GM12801 (cell line): ENCODE measurements around the gene KHDRBS1.

Source experiments
- TF ChIP-seq, protein P1 (sequence below): IDR thresholded peaks from one replicate; pipeline ENCODE4 v1.5.1; 2011; ENCODE audit warnings: control low read depth; ENCODE audit not compliant: insufficient read length; ENCODE audit errors: extremely low read depth

KHDRBS1 gene, protein sequence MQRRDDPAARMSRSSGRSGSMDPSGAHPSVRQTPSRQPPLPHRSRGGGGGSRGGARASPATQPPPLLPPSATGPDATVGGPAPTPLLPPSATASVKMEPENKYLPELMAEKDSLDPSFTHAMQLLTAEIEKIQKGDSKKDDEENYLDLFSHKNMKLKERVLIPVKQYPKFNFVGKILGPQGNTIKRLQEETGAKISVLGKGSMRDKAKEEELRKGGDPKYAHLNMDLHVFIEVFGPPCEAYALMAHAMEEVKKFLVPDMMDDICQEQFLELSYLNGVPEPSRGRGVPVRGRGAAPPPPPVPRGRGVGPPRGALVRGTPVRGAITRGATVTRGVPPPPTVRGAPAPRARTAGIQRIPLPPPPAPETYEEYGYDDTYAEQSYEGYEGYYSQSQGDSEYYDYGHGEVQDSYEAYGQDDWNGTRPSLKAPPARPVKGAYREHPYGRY

DNA sequence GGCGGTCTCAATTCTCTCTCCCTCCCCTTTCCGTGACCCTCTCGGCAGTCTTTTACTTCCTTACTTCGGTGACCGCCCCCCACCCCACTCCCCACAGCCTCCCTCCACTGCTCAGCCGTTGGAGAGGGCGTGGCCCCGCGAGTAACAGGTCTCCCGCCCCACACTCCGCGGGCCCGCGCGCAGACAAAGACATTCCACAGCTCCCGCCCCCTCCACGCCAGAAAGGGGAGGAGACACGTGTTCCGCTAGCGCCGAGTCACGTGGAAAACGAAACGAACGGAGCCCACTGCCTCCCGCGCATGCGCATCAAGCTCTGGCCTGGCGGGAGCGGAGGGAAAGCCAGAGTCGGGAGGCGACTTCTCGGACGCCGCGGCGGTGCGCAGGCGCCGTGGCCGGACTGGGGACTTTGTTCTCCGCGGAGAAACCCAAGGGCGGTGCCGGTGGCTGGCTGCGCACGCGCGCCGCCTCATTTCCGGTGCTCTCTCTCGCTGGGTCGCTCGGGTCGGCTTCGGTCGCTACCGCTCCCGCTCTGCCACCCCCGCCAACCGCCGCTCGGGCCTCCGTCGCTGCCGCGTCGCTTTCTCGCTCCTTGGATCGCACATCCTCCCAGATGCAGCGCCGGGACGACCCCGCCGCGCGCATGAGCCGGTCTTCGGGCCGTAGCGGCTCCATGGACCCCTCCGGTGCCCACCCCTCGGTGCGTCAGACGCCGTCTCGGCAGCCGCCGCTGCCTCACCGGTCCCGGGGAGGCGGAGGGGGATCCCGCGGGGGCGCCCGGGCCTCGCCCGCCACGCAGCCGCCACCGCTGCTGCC lies at the start of gene KHDRBS1:
Gene KHDRBS1, plus strand, starts transcription at position 483 of the 813 bp plus-strand sequence. Its CDS starts 128 bp downstream, at position 611.
- TF ChIP-seq, protein P1, sequence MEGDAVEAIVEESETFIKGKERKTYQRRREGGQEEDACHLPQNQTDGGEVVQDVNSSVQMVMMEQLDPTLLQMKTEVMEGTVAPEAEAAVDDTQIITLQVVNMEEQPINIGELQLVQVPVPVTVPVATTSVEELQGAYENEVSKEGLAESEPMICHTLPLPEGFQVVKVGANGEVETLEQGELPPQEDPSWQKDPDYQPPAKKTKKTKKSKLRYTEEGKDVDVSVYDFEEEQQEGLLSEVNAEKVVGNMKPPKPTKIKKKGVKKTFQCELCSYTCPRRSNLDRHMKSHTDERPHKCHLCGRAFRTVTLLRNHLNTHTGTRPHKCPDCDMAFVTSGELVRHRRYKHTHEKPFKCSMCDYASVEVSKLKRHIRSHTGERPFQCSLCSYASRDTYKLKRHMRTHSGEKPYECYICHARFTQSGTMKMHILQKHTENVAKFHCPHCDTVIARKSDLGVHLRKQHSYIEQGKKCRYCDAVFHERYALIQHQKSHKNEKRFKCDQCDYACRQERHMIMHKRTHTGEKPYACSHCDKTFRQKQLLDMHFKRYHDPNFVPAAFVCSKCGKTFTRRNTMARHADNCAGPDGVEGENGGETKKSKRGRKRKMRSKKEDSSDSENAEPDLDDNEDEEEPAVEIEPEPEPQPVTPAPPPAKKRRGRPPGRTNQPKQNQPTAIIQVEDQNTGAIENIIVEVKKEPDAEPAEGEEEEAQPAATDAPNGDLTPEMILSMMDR = no peak

DNA sequence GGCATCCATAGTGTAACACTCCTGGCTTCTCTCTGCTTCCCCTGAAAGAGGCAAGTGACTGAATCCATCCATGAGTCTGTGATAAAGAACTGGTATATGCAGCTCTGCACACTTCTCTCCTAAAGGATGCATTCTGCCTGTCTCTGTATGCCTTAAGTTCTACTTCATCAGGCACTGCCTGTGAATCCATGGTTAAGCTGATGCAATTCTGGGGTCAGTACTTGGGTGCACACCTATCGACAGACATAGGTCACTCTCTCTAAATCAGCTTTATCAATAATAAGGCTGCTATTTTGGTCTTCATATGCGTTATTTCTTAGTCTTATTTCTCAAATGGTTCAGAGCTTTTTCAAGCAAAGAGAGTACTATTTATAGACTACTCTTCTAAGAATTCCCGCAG lies 42.8 kb upstream of the KHDRBS1 start:
- TF ChIP-seq, protein P1 = no peak

DNA sequence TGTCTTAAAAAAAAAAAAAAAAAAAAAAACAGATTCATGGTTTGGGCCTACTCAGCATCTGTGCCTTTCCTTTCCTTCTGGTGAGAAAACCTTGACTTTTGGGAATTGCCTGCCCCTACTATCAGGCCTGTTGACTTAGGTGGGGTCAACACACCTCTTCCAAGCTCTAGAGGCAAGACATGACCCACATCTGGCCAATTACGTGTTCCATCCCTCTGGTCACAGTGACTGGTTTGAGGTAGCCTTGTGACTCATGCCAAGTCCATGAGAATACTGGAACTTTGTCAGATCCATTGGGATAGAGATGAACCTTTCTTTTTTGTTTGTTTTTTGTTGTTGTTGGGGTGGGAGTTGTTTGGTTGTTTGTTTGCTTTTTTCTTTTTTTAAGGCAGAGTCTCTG lies 37.3 kb upstream of the KHDRBS1 start:
- TF ChIP-seq, protein P1 = no peak

DNA sequence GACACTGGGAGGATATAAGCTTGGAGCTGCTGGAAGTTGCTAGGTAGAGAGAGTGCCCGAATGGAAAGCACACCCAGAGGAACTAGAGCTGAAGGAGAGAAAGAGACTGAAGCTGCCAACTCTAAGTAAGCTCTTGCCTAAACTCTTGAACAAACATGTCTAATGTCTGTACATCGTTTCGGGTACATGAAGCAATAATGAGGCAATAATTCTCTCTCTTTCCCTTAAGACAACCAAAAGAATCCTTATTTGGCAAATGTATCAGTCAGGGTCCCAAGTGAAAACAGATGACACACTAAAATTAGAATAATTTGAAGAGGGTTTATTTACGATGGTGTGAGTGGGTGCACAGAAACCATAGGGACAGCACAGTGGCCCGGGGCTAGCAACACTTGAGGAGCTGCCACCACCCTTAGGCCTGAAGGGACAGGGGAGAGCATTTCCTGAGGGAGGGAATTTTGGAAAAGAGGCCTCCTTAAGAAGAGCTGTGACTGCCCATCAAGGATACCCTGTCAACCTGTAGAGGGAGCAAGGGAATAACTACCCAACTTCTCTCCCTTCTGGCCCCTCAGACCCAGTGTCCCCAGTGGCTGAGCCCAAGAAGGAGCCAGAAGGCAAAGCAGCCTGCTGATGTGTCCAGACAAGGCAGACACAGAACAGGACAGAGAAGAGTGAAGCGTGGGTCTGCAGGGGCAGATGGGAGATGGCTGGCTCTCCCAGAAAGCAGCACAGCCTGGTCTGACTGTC lies 36.1 kb upstream of the KHDRBS1 start:
- TF ChIP-seq, protein P1 = no peak

DNA sequence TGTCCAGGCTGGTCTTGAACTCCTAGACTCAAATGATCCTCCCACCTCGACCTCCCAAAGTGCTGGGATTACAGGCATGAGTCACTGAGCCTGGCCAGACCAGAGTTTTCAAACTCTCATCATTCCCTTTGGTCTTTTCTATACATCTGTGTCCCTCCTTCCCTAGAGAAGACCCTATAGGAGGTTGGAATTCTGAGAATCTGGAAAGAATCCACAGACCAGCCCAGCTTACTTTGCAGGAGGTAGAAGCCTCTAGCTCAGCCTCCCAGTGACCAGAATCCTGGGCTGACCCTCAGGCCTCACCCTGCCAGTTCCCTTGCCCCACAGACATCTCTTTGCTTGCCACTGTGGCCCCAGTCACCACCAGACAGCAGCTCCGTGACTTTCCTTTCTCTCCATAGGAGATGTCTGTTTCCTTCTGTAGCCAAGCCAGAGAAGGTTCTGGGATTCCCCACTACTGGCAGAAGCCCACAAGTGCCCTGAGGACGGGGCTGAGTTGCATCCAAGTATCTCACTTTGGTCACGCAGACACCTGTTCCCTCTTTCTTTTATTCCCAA lies 34.7 kb upstream of the KHDRBS1 start:
- TF ChIP-seq, protein P1 = no peak

DNA sequence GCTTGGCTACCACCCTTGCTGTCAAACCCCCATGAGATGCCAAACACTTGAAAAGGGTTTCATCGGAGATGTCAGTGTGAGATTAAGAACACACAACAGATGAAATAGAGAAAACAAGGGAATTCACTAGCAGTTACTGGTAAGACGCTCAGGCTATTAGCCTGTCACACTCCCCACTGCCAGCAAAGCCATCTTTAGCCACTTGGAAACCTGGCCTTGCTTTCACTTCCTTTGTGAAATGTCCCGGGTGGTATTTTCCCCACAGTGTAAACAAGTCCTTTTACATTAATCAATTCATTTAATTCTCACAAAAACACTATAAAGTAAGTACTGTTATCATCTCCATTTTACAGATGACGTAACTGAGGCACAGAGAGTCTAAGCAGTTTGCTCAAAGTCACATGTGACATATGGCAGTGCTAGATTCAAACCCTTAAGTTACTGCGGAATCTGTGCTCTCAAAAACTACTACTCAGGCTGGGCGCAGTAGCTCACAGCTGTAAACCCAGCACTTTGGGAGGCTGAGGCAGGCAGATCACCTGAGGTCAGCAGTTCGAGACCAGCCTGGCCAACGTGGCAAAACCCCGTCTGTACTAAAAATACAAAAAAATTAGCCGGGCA lies 32.7 kb upstream of the KHDRBS1 start:
- TF ChIP-seq, protein P1 = no peak
